ENCODE results near the gene PEX7.

GRCh38 chr6:136774228-136775041 lies 48.0 kb upstream of the PEX7 start:
- TF ChIP-seq, protein P1, sequence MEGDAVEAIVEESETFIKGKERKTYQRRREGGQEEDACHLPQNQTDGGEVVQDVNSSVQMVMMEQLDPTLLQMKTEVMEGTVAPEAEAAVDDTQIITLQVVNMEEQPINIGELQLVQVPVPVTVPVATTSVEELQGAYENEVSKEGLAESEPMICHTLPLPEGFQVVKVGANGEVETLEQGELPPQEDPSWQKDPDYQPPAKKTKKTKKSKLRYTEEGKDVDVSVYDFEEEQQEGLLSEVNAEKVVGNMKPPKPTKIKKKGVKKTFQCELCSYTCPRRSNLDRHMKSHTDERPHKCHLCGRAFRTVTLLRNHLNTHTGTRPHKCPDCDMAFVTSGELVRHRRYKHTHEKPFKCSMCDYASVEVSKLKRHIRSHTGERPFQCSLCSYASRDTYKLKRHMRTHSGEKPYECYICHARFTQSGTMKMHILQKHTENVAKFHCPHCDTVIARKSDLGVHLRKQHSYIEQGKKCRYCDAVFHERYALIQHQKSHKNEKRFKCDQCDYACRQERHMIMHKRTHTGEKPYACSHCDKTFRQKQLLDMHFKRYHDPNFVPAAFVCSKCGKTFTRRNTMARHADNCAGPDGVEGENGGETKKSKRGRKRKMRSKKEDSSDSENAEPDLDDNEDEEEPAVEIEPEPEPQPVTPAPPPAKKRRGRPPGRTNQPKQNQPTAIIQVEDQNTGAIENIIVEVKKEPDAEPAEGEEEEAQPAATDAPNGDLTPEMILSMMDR (conservative IDR thresholded peaks at IDR 0.05; ENCODE audit: low read depth in 2 of 2) = no peak
- TF ChIP-seq CREB1 (CRISPR knock-in tag; IDR thresholded peaks at IDR 0.05; ENCODE audit: low read depth) (no peak), EZH2 (IDR thresholded peaks at IDR 0.05; ENCODE audit: low read depth, unreplicated experiment) (no peak), EZH2phosphoT487 (IDR thresholded peaks at IDR 0.05; ENCODE audit: unreplicated experiment) (no peak), POLR2AphosphoS5 (IDR thresholded peaks at IDR 0.05; ENCODE audit: low read depth) (no peak), ZNF331 (CRISPR knock-in tag; IDR thresholded peaks at IDR 0.05; ENCODE audit: low read depth) (no peak), STAT1 (IDR thresholded peaks at IDR 0.05; ENCODE audit: unreplicated experiment) (no peak), JUNB (IDR thresholded peaks at IDR 0.05; ENCODE audit: unreplicated experiment) (no peak), NANOG (IDR thresholded peaks at IDR 0.05; ENCODE audit: borderline replicate concordance) (no peak), ZNF114 (CRISPR knock-in tag; IDR thresholded peaks at IDR 0.05) (no peak)
- TF ChIP-seq, protein P2, sequence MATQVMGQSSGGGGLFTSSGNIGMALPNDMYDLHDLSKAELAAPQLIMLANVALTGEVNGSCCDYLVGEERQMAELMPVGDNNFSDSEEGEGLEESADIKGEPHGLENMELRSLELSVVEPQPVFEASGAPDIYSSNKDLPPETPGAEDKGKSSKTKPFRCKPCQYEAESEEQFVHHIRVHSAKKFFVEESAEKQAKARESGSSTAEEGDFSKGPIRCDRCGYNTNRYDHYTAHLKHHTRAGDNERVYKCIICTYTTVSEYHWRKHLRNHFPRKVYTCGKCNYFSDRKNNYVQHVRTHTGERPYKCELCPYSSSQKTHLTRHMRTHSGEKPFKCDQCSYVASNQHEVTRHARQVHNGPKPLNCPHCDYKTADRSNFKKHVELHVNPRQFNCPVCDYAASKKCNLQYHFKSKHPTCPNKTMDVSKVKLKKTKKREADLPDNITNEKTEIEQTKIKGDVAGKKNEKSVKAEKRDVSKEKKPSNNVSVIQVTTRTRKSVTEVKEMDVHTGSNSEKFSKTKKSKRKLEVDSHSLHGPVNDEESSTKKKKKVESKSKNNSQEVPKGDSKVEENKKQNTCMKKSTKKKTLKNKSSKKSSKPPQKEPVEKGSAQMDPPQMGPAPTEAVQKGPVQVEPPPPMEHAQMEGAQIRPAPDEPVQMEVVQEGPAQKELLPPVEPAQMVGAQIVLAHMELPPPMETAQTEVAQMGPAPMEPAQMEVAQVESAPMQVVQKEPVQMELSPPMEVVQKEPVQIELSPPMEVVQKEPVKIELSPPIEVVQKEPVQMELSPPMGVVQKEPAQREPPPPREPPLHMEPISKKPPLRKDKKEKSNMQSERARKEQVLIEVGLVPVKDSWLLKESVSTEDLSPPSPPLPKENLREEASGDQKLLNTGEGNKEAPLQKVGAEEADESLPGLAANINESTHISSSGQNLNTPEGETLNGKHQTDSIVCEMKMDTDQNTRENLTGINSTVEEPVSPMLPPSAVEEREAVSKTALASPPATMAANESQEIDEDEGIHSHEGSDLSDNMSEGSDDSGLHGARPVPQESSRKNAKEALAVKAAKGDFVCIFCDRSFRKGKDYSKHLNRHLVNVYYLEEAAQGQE (IDR thresholded peaks at IDR 0.05; ENCODE audit: unreplicated experiment) = no peak
- TF ChIP-seq, protein P3, sequence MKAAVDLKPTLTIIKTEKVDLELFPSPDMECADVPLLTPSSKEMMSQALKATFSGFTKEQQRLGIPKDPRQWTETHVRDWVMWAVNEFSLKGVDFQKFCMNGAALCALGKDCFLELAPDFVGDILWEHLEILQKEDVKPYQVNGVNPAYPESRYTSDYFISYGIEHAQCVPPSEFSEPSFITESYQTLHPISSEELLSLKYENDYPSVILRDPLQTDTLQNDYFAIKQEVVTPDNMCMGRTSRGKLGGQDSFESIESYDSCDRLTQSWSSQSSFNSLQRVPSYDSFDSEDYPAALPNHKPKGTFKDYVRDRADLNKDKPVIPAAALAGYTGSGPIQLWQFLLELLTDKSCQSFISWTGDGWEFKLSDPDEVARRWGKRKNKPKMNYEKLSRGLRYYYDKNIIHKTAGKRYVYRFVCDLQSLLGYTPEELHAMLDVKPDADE (IDR thresholded peaks at IDR 0.05) = no peak
- TF ChIP-seq, protein P4, sequence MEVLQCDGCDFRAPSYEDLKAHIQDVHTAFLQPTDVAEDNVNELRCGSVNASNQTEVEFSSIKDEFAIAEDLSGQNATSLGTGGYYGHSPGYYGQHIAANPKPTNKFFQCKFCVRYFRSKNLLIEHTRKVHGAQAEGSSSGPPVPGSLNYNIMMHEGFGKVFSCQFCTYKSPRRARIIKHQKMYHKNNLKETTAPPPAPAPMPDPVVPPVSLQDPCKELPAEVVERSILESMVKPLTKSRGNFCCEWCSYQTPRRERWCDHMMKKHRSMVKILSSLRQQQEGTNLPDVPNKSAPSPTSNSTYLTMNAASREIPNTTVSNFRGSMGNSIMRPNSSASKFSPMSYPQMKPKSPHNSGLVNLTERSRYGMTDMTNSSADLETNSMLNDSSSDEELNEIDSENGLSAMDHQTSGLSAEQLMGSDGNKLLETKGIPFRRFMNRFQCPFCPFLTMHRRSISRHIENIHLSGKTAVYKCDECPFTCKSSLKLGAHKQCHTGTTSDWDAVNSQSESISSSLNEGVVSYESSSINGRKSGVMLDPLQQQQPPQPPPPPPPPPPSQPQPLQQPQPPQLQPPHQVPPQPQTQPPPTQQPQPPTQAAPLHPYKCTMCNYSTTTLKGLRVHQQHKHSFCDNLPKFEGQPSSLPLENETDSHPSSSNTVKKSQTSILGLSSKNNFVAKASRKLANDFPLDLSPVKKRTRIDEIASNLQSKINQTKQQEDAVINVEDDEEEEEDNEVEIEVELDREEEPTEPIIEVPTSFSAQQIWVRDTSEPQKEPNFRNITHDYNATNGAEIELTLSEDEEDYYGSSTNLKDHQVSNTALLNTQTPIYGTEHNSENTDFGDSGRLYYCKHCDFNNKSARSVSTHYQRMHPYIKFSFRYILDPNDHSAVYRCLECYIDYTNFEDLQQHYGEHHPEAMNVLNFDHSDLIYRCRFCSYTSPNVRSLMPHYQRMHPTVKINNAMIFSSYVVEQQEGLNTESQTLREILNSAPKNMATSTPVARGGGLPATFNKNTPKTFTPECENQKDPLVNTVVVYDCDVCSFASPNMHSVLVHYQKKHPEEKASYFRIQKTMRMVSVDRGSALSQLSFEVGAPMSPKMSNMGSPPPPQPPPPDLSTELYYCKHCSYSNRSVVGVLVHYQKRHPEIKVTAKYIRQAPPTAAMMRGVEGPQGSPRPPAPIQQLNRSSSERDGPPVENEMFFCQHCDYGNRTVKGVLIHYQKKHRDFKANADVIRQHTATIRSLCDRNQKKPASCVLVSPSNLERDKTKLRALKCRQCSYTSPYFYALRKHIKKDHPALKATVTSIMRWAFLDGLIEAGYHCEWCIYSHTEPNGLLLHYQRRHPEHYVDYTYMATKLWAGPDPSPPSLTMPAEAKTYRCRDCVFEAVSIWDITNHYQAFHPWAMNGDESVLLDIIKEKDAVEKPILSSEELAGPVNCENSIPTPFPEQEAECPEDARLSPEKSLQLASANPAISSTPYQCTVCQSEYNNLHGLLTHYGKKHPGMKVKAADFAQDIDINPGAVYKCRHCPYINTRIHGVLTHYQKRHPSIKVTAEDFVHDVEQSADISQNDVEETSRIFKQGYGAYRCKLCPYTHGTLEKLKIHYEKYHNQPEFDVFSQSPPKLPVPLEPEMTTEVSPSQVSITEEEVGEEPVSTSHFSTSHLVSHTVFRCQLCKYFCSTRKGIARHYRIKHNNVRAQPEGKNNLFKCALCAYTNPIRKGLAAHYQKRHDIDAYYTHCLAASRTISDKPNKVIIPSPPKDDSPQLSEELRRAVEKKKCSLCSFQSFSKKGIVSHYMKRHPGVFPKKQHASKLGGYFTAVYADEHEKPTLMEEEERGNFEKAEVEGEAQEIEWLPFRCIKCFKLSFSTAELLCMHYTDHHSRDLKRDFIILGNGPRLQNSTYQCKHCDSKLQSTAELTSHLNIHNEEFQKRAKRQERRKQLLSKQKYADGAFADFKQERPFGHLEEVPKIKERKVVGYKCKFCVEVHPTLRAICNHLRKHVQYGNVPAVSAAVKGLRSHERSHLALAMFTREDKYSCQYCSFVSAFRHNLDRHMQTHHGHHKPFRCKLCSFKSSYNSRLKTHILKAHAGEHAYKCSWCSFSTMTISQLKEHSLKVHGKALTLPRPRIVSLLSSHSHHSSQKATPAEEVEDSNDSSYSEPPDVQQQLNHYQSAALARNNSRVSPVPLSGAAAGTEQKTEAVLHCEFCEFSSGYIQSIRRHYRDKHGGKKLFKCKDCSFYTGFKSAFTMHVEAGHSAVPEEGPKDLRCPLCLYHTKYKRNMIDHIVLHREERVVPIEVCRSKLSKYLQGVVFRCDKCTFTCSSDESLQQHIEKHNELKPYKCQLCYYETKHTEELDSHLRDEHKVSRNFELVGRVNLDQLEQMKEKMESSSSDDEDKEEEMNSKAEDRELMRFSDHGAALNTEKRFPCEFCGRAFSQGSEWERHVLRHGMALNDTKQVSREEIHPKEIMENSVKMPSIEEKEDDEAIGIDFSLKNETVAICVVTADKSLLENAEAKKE (CRISPR knock-in tag; IDR thresholded peaks at IDR 0.05) = no peak
